ENCODE results near the gene CKMT1B.
"Not testable (repeated sequence)": the region's sequence is repeated elsewhere in the genome, so short reads cannot be mapped to it uniquely, and the experiment has no call there.

The CKMT1B gene

DNA sequence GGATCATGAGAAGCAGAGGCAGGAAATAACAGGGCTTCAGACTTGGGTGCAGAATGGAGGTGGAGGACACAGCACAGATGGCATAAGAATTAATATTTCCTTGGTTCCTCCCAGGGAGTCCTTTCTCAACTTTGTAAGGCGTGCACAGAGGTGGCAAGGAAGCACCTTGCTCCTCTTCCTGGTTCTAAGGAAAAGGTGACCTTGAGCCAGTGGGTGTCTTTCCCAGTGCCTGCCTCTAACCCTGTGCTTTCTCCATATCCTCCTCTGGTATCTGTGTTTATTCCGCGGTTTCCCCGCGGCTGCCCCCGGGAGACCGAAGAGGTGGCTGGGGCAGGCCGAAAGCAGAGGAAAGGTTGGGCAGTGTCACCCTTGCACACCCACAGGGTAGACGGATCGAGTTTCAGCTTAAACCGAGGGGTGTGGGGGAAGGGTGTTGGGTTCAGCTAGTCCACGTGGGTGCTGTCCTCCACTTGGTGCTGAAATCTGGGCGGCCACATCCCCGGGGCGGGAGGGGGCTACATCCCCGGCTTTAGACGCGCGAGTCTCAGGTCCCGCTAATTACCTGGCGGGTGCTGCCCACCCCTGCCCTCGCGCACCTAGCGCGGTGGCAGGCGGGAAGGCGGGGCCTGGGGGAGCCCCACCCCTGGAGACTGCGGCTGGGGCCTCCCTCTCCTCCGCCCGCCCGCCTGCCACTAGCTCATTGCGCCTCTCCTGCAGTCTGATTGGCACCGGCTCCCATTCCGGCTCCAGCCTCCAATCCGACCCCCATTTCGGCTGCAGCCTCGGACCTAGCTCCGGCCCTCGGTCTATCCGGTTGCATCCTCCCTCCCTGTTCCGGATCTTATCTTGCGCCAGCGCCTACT lies at the start of gene CKMT1B:
CKMT1B (plus strand) TSS at position 700 of the 863 bp plus-strand sequence. CDS start 192 bp downstream, outside the sequence.
- not testable (repeated sequence) for DNase-seq

DNA sequence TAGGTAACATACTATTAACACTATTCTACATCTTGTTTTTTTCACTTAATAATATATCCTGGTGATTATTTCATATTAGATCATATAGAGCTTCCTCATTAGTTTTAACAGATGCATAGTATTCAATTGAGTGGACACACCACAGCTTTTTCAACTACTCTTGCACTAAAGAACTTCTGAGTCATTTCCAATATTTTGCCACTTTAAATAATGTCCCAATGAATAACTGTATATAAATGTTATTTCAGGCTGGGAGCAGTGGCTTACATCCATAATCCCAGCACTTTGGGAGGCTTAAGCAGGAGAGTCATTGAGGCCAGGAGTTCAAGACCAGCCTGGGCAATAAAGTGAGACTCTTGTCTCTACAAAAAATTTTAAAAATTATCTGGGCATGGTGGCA lies 49.6 kb upstream of the CKMT1B start:
- DNase-seq = no peak

DNA sequence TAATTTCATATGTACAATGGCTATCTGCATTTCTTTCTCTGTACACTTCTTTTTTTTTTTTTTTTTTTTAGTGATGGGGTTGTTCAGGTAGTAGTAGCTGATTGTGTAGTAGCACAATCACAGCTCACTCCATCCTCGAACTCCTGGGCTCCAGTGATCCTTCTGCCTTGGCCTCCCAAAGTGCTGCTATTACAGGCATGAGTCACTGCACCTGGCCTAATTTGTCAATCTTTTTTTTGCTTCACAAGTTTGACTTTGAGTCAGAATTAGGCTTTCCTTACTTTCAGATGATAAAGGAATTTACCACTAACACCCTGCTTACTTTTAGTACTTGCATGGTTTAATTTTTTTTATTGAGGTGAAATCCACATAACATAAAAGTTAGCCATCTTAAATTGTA lies 48.4 kb upstream of the CKMT1B start:
- no peak for DNase-seq

DNA sequence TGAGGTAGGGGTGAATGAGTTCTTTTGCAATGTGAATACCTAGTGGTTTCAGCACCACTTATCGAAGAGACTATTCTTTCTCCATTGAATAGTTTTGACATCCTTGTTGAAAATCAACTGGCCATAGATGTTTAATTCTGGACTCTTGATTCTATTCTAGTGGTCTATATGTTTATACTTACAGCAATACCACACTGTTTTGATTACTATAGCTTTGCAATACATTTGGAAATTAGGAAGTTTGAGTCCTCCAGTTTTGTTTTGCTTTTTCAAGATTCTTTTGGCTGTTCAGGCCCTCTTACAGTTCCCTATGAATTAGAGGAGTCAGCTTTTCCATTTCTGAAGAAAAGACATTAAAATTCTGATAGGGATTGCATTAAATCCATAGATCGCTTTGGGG lies 46.3 kb upstream of the CKMT1B start:
- DNase-seq = no peak

DNA sequence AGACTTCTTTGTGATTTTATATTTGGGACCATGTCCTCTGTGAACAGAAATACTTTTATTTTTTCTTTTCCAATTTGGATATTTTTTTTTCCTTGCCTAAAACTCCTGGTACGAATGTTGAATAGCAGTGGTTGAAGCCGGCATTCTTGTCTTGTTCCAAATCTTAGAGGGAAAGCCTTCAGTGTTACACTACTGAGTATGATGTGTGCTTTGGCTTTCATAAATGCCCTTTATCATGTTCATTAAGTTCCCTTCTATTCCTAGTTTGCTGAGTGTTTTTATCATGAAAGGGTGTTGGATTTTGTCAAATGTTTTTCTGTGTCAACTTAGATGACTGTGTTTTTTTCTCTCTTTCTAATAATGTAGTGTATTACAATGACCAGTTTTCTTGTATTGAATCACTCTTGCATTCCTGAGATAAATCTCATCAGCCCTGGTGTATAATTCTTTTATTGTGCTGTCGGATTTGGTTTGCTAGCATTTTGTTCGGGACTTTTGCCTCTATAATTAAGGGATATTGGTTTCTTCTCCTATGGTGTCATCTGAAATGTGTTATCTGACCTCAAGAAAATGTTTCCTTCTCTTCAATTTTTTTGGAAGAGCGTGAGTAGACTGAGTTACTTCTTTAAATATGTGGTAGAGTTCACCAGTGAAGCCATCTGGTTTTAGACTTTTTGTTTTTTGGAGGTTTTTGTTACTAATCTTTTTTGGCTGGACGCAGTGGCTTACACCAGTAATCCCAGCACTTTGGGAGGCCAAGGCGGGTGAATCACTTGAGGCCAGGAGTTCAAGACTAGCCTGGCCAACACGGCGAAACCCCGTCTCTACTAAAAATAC lies 43.1 kb upstream of the CKMT1B start:
- no peak for DNase-seq

DNA sequence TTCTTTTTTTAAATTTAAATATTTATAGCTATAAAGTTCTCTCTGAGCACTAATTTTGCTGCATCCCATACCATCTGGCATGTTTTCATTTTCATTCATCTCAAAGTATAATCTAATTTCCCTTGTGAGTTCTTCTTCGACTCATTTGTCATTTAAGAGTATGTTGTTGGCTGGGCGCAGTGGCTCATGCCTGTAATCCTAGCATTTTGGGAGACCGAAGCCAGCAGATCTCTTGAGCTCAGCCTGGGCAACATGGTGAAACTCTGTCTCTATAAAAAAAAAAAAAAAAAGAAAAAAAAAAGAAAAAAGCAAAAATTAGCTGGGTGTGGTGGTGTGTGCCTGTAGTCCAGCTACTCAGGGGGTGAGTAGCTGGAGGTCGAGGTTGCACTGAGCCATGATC lies 41.6 kb upstream of the CKMT1B start:
- no peak for DNase-seq

DNA sequence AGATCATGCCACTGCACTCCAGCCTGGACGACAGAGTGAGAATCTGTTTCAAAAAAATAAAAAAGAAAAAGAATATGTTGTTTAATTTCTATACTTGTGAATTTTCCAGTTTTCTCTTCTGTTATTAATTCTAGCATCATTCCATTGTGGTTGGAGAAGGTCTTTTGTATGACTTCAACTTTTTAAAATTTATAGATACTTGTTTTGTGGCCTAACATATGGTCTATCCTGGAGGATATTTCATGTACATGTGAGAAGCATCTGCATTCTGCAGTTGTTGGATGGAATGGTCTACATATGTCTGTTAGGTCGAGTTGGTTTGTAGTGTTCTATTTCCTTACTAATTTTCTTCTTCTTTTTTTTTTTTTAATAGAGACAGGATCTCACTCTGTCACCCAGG lies 40.8 kb upstream of the CKMT1B start:
- DNase-seq = no peak

DNA sequence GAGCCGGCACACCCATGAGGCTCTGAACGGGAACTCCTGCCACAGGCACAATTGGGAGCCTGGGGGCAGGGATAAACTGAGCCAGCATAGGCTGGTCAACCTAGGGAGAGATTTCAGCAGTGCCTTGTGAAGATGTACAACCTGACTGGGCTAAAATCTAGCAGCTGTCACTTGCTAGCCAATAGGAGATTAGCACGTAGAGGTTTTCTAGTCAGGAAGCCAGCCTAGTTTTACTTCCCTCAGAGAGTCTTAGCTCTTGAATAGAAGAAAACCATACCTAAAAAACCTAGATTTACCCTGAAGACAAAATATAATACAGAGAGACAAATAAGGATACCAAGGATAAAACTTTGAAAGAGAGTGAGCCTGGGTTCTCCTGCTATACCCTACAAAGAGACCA lies 31.1 kb upstream of the CKMT1B start:
- not testable (repeated sequence) for DNase-seq

DNA sequence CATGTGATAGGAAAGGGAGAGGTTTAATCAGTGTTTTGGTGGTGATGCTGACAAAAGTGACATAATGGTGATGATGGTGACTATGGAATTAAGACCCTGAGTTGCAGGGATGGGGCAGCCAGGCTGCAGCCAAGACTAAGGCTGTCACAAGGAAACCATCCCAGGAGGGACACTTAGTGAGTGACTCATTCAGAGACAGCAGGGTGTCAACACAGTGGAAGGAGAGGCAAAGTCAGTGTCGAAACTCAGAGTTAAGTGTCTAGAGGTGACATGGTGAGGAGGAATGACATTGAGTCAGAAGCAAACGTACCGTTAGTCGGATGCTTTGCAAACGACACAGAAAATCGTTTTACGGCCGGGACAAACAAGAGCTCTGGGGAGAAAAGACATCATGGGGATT lies 30.0 kb upstream of the CKMT1B start:
- not testable (repeated sequence) for DNase-seq

DNA sequence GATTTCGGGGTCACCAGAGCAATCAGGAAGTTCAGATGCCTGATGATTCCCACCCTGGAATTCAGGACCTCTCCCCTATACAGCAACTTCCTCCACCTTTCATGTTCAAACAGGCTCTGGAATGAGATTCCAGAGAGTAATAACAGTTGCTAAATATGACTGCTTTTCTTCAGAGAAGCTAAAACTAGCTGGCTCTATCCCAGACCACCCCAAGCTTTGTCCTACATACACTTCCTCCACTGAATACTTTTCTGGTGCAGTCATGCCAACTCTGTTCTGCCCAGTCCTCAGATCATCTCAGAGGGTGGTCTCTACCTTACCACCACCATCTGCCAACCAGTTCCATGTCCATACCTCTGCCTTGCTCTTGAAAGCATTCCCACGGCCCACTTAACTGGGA lies 27.2 kb upstream of the CKMT1B start:
- DNase-seq = not testable (repeated sequence)

DNA sequence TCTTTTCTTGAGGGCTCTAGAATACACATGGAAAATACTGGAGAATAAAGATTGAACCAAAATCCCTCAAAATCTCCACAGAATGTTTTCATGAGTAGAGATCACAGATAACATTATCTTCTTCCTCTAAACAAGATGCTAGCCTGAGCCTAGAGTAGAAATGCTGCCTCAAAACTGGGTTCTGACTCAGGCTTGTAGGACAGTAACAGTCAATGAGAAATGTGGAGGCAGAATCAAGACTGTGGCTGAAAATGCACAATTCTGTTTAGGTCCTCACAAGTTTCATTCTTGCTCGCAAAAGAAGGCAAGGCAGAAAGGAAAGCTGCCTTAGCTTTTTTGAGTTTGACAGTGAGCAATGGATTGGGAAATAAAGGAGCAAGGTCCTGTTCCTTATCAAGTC lies 19.2 kb upstream of the CKMT1B start:
- DNase-seq = not testable (repeated sequence)

DNA sequence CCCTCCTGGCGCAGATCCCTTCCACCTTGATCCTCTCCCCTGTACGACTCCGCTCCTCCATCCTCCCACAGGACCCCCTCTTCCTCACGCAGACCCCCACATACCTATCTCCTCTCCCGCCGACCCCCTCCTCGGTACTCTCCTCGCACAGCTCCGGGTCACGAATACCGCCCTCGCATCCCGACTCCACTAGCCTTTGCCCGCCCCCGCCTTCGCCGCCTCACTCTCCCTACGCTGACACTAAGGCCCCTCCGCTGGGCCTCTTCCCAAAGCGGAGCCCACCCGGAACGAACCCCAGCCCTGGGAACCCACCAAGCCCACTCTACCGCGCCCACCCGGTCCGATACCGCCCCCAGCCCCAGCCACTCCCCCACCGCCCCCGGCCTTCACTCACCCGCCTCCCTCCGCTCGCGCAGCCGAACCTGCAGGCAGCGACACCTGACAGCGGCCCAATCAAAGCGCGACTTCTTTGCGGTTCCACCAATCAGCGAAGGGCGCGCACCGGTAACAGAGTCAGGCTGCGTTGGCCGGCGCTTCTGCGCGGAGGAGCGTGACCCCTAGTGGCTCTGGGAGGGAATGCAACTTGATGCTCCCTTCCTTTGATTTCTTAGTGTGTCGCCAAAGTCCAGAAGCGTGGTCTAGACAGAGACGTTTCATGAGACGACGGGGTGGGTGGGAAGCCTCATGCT lies 3.9 kb upstream of the CKMT1B start, which contains the start of gene PPIP5K1:
PPIP5K1 (minus strand) TSS at position 431 of the 689 bp plus-strand sequence. CDS start 5,704 bp downstream, outside the sequence.
- not testable (repeated sequence) for DNase-seq

DNA sequence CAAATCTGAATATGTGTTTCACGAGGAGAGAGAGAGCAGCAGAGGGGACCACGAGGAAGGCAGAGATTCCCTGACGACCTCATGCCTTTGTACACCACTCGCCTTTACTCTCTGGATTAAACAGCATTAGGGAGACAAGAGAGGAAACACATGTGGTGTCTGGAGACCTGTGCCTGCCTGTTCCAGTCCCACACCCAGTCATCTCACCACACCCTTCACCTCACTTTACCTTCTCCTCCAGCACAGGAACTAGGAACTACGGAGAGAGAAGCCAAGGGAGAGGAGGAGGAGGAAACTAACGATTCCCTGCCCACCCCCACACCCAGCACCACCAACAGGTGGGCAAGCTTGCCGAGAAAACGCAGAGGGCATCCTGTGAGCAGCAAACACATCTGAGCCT lies 986 bp upstream of the CKMT1B start:
- DNase-seq = not testable (repeated sequence)

DNA sequence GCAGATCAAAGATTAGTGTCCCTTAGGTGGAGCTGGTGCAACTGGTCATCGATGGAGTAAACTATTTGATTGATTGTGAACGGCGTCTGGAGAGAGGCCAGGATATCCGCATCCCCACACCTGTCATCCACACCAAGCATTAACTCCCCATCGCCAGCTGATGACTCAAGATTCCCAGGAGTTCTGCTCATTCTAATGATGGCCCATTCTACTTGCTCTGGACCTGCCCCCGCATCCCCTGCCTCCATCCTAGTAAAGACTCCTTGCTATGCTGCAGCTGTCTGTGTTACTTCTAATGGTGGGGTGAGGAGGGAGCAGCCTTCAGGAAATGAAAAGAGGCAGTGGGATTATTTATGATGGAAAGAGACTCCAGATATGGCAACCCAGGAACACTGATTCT lies 5.3 kb downstream of the CKMT1B start:
- not testable (repeated sequence) for DNase-seq

DNA sequence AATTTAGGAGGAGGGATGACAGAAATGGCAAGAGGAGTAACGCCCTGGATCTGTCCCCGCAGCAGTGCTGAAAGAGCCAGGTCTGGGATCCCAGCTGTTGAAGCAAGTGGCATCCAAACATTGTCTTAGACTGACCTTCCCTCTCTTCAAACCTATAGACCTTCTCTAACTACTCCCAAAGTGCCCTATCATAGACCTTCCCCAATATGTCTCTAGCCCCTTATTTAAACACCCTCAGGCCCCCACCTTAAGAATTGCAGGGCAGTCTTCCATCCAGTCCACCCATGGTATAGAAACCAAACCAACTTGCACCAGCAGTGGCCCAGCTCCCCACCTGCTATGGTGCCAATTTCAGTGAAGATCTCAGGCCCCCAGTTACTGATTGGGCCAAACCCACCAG lies 6.4 kb downstream of the CKMT1B start:
- DNase-seq = not testable (repeated sequence)

DNA sequence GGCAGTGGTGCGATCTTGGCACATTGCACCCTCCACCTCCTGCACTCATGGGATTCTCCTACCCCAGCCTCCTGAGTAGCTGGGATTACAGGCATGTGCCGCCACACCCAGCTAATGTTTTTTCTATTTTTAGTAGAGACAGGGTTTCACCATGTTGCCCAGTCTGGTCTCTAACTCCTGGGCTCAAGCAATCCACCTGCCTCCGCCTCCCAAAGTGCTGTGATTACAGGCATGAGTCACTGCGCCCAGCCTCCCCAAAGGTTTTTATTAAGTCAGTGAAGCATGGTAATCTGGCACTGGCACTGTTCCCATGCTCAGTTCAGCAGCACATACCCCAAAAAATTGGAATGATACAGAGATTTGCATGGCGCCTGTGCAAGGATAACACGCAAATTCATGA lies 8.4 kb downstream of the CKMT1B start:
- peak; percentile 49 for DNase-seq

DNA sequence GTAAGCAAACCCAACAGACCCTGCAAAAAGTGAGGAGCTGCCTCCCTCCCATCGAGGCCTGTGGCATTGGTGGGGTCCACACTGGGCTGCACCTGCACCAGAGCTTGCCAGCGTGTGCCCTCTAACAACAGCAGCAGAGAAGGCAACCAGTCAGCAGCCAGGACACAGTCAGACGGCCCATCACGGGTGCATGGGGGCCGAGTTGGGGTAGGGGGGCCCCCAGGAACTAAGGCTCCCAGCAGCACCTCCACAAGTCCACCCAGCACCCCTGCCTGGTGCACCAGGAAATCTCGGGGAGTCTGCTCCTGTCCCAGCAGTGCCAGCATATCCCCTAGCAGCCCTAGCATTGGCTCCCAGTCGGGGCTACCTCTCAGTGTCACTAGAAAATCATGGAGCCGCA lies 23.9 kb downstream of the CKMT1B start:
- DNase-seq = not testable (repeated sequence)

DNA sequence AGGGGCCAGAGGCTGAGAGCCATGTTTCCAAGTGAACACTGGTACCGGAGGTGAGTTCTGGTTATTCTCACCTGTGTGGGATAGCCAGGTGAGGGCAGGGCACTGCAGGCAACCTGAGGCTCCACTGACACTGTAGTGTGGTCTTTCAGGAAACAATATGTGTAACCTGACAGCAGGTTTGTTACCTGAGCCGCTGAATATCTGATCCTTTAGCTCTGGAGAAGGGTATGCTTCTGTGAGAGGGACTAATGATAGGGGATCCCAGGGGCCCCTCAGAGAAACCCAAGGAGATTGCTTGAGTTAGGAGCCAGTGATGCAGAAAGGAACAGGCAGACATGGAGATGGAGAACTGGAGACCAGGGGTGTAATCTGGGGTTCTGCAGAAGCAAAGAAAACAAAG lies 24.9 kb downstream of the CKMT1B start, which contains the start of gene STRC:
STRC (minus strand) TSS at position 101 of the 400 bp plus-strand sequence; CDS start at position 23, 78 bp downstream.
- DNase-seq = not testable (repeated sequence)

DNA sequence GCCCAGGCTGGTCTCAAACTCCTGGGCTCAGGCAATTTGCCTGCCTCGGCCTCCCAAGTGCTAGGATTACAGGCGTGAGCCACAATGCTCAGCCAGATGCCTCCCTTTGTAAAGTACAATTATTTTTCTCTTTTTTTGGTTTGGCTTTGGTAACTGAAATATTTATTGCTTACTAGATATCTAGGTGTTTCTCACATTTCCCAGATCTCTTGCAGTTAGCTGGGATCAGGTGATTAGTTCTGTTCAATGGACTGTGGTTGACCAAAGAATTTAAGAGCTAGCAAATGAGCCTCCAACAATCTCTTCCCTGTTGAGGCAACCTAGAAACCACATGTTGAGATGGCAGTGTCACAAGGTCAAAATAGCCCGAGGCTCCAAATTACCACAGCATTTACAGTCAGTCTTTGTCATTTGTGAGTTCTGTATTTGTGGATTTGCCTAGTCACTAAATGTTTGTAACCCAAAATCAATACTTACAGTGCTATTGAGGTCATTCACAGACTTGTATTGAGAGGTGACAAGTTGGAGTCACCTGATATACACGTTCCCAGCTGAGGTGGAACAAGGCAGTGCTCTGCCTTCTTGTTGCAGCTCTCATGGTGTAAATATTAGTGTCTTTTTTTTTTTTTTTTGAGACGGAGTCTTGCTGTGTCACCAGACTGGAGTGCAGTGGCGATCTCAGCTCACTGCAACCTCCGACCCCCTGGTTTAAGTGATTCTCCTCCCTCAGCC lies 28.4 kb downstream of the CKMT1B start:
- not testable (repeated sequence) for DNase-seq

DNA sequence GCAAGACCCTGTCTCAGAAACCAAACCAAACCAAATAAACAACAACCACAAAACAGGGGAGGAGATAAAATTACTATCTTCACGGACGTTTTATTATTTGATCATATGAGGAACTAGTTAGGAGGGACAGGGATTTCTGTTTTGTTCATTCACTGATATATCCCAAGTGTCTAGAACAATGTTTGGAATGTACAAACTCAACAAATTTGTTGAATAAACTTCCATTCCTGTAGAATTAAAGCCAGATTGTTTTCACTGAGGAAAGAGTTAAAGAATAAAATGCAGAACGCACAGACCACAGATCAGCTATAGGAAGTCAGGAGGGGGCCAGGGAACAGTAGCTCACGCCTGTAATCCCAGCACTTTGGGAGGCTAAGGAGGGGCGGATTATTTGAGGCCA lies 31.3 kb downstream of the CKMT1B start:
- DNase-seq = no peak

DNA sequence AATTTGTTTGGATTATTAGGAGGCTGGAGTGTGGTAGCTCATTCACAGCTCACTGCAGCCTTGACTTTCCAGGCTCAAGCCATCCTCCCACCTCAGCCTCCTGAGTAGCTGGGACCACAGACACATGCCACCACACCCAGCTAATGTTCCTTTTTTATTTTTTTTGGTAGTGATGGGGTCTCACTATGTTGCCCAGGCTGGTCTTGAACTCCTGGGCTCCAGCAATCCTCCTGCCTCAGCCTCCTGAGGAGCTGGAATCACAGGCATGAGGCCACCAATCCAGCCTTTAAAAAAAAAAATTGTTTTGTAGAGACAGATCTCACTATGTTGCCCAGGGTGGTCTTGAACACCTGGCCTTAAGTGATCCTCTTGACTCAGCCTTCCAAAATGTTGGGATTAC lies 33.1 kb downstream of the CKMT1B start:
- not testable (repeated sequence) for DNase-seq
